CD1c-positive myeloid dendritic cell (primary cell): ENCODE results near the gene AP2B1.
"Not testable (repeated sequence)": the region's sequence is repeated elsewhere in the genome, so short reads cannot be mapped to it uniquely, and the experiment has no call there.

Experiments used
- DNase-seq: peaks from one replicate; pipeline ENCODE4 v3.0.0-alpha.2; 2016; ENCODE audit errors: extremely low spot score

Gene AP2B1

GRCh38 chr17:35575759-35576158, 11.4 kb upstream of the AP2B1 start:
- no peak for DNase-seq

GRCh38 chr17:35577830-35578196, 9.3 kb upstream of the AP2B1 start:
- no peak for DNase-seq

GRCh38 chr17:35578197-35578928, 8.8 kb upstream of the AP2B1 start, which contains the start of gene PEX12:
PEX12 (minus strand) TSS chr17:35578571; CDS start chr17:35578021, 550 bp downstream.
- DNase-seq: peak; percentile 87

- no peak for DNase-seq
Observed at GRCh38 chr17:35578929-35579432, 8.1 kb upstream of the AP2B1 start.

- DNase-seq: no peak
Observed at GRCh38 chr17:35584061-35584460, 3.1 kb upstream of the AP2B1 start.

GRCh38 chr17:35586569-35587073, 501 bp upstream of the AP2B1 start:
- no peak for DNase-seq

- DNase-seq: no peak
Observed at GRCh38 chr17:35588196-35588920, 1.2 kb downstream of the AP2B1 start.

GRCh38 chr17:35596072-35596471, 8.9 kb downstream of the AP2B1 start:
- no peak for DNase-seq

GRCh38 chr17:35596530-35597233, 9.6 kb downstream of the AP2B1 start:
- DNase-seq: no peak

- no peak for DNase-seq
Observed at GRCh38 chr17:35597604-35598003, 10.5 kb downstream of the AP2B1 start.

GRCh38 chr17:35603674-35604073, 16.6 kb downstream of the AP2B1 start:
- no peak for DNase-seq

- DNase-seq: no peak
Observed at GRCh38 chr17:35605678-35606077, 18.6 kb downstream of the AP2B1 start.

- no peak for DNase-seq
Observed at GRCh38 chr17:35607239-35607847, 20.2 kb downstream of the AP2B1 start.

- DNase-seq: no peak
Observed at GRCh38 chr17:35609831-35610230, 22.7 kb downstream of the AP2B1 start.

- not testable (repeated sequence) for DNase-seq
Observed at GRCh38 chr17:35610746-35611145, 23.6 kb downstream of the AP2B1 start.

GRCh38 chr17:35612924-35613521, 25.9 kb downstream of the AP2B1 start:
- peak; percentile 35 for DNase-seq

- no peak for DNase-seq
Observed at GRCh38 chr17:35614810-35615209, 27.7 kb downstream of the AP2B1 start.

GRCh38 chr17:35616536-35616935, 29.4 kb downstream of the AP2B1 start:
- DNase-seq: no peak

- DNase-seq: no peak
Observed at GRCh38 chr17:35617505-35617904, 30.4 kb downstream of the AP2B1 start.

GRCh38 chr17:35618628-35619027, 31.5 kb downstream of the AP2B1 start:
- DNase-seq: no peak

- no peak for DNase-seq
Observed at GRCh38 chr17:35621768-35622167, 34.6 kb downstream of the AP2B1 start.
